ENCODE data around the gene GTF2H2C. TPM values are rescaled to one million over a fixed set of nuclear protein-coding genes. Genes with fewer than 3 reads are reported as not detected.
"Not testable (repeated sequence)": the region's sequence is repeated elsewhere in the genome, so short reads cannot be mapped to it uniquely, and the experiment has no call there.

GTF2H2C gene
- total and polyA plus RNA-seq, 2 experiments from 2014 or later: 24.8 to 51.9 TPM

- not testable (repeated sequence) for H3K9me2 ChIP-seq (replicated peaks; ENCODE audit: insufficient read depth); H3K9me3 ChIP-seq (ENCODE audit: low read depth); H3K27me3 ChIP-seq; H3K79me2 ChIP-seq; DNase-seq (ENCODE audit: low spot score); H2AFZ ChIP-seq; H4K20me1 ChIP-seq (ENCODE audit: insufficient read depth, poor library complexity, severe bottlenecking); H3K27ac ChIP-seq; H3K4me3 ChIP-seq; H3K4me2 ChIP-seq; H3K36me3 ChIP-seq (replicated peaks; ENCODE audit: insufficient read depth, low read depth); H3K4me1 ChIP-seq (ENCODE audit: insufficient read depth)
- no CpG with 5 or more reads among the region's 6 CpGs for WGBS (ENCODE audit: low lambda C conversion rate, missing lambda C conversion rate)
These were observed 49.0 kb downstream of the GTF2H2C start for GRCh38 chr5:69608861-69609496.

- not testable (repeated sequence) for H4K20me1 ChIP-seq (ENCODE audit: insufficient read depth, poor library complexity, severe bottlenecking); H2AFZ ChIP-seq; H3K9me3 ChIP-seq (ENCODE audit: low read depth); H3K79me2 ChIP-seq; H3K36me3 ChIP-seq (replicated peaks; ENCODE audit: insufficient read depth, low read depth); H3K27me3 ChIP-seq; H3K4me3 ChIP-seq; H3K27ac ChIP-seq; H3K4me1 ChIP-seq (ENCODE audit: insufficient read depth); H3K4me2 ChIP-seq; H3K9me2 ChIP-seq (replicated peaks; ENCODE audit: insufficient read depth); DNase-seq (ENCODE audit: low spot score)
- WGBS (ENCODE audit: low lambda C conversion rate, missing lambda C conversion rate): no CpG with 5 or more reads among the region's 7 CpGs
These were observed 54.9 kb downstream of the GTF2H2C start for GRCh38 chr5:69614843-69615242.

GRCh38 chr5:69631879-69632278, 71.9 kb downstream of the GTF2H2C start:
- H2AFZ ChIP-seq; H3K36me3 ChIP-seq (replicated peaks; ENCODE audit: insufficient read depth, low read depth); H3K27ac ChIP-seq; H3K27me3 ChIP-seq; H3K9me2 ChIP-seq (replicated peaks; ENCODE audit: insufficient read depth); H3K4me2 ChIP-seq; H4K20me1 ChIP-seq (ENCODE audit: insufficient read depth, poor library complexity, severe bottlenecking); H3K79me2 ChIP-seq; H3K4me1 ChIP-seq (ENCODE audit: insufficient read depth); H3K9me3 ChIP-seq (ENCODE audit: low read depth); H3K4me3 ChIP-seq; DNase-seq (ENCODE audit: low spot score): not testable (repeated sequence)
- WGBS (ENCODE audit: low lambda C conversion rate, missing lambda C conversion rate): 95% methylated on average over 6 of the region's 9 CpGs

Small RNAs within 50 kb of the gene (small RNA-seq; reads per million reads assigned to genes)
- gene RNU6-724P: not detected

Other genes with a start within 250 kb of the GTF2H2C start
- 0.28 and 0.37 TPM in 2 replicates for gene CCDC125, start 227.4 kb upstream of the GTF2H2C start, total RNA-seq
- 0.51 TPM in 1 of 2 replicates, not detected in the other for gene CCDC125, start 227.4 kb upstream of the GTF2H2C start, polyA plus RNA-seq
- gene AK6, start 190.7 kb upstream of the GTF2H2C start, total RNA-seq: 41.3 and 43.2 TPM in 2 replicates
- gene AK6, start 190.7 kb upstream of the GTF2H2C start, polyA plus RNA-seq: 74.1 and 89.7 TPM in 2 replicates
- gene TAF9, start 190.7 kb upstream of the GTF2H2C start, total RNA-seq: 75.5 and 81.6 TPM in 2 replicates
- 112 and 126 TPM in 2 replicates for gene TAF9, start 190.7 kb upstream of the GTF2H2C start, polyA plus RNA-seq
- 20.2 and 33.8 TPM in 2 replicates for gene RAD17, start 190.4 kb upstream of the GTF2H2C start, total RNA-seq
- 21.3 and 21.7 TPM in 2 replicates for gene RAD17, start 190.4 kb upstream of the GTF2H2C start, polyA plus RNA-seq
- 43.5 and 45.4 TPM in 2 replicates for gene MARVELD2, start 145.1 kb upstream of the GTF2H2C start, total RNA-seq
- gene MARVELD2, start 145.1 kb upstream of the GTF2H2C start, polyA plus RNA-seq: 19.6 and 26.4 TPM in 2 replicates
- gene OCLN, start 67.4 kb upstream of the GTF2H2C start, total RNA-seq: 119 and 140 TPM in 2 replicates
- 49.6 and 72.7 TPM in 2 replicates for gene OCLN, start 67.4 kb upstream of the GTF2H2C start, polyA plus RNA-seq

Data from hepatocyte (in vitro differentiated cells).